SK-N-SH (cell line): ENCODE results near the gene FCRL4. TPM values are rescaled to one million over a fixed set of nuclear protein-coding genes. Genes with fewer than 3 reads are reported as not detected.

Experiments
- CTCF ChIA-PET: fragments of 300-600, 350-600 bp; formaldehyde crosslinking; extraction: SDS; loops from one replicate; lab custom pipeline; 2021; lab: Yijun Ruan, JAX
- POLR2A ChIA-PET: fragments of 350-600 bp; sonication (Branson Sonifier 250); formaldehyde crosslinking; extraction: SDS; loops from one replicate; lab custom pipeline; 2020; ENCODE audit warnings: antibody characterized with exemption, inconsistent platforms; lab: Yijun Ruan, JAX
- DNase-seq: peaks from one replicate; pipeline ENCODE4 v3.0.0; 2012
- H2AFZ ChIP-seq: fragments of 200-600 bp; sonication (generic); 2 replicates; pipeline ENCODE4 v1.8.1; 2016; ENCODE audit warnings: antibody characterized with exemption, mild to moderate bottlenecking, low read depth
- H3F3A ChIP-seq: fragments of 200-600 bp; sonication (generic); replicated peaks from 2 replicates; pipeline ENCODE3; 2016; ENCODE audit warnings: antibody characterized with exemption, mild to moderate bottlenecking; ENCODE audit not compliant: insufficient read depth
- H3K27ac ChIP-seq, 2 experiments: fragments of 200-500 bp in 1 of 2; fragments of 200-600 bp in 1 of 2; sonication (Bioruptor generic) in 1 of 2; sonication (generic), shearing (Covaris generic) in 1 of 2; 2 replicates each; pipeline versions ENCODE4 v1.5.1 to v1.6.1; 2014 to 2016; ENCODE audit warnings: low read depth in 2 of 2, inconsistent platforms in 1 of 2, low read length in 1 of 2, mild to moderate bottlenecking in 1 of 2, mixed read lengths in 1 of 2
- H3K27me3 ChIP-seq: fragments of 200-600 bp; sonication (generic), shearing (Covaris generic); 2 replicates; pipeline ENCODE4 v1.6.1; 2016; ENCODE audit warnings: mixed run types; ENCODE audit not compliant: insufficient read depth
- H3K36me3 ChIP-seq, 2 experiments: fragments of 200-500 bp in 1 of 2; fragments of 200-600 bp in 1 of 2; sonication (Bioruptor generic) in 1 of 2; sonication (generic) in 1 of 2; replicated peaks in 1 of 2; 2 replicates each; pipeline versions ENCODE3 to v1.5.1; 2014 to 2016; ENCODE audit warnings: low read length in 1 of 2, mild to moderate bottlenecking in 1 of 2; ENCODE audit not compliant: insufficient read depth in 2 of 2, control insufficient read depth in 1 of 2
- H3K4me1 ChIP-seq, 2 experiments: fragments of 200-500 bp in 1 of 2; fragments of 200-600 bp in 1 of 2; sonication (Bioruptor generic) in 1 of 2; sonication (generic), shearing (Covaris generic) in 1 of 2; 2 replicates each; pipeline versions ENCODE4 v1.5.1 to v1.6.1; 2014 to 2016; ENCODE audit warnings: low read depth in 1 of 2, low read length in 1 of 2, mixed run types in 1 of 2; ENCODE audit not compliant: insufficient read depth in 2 of 2, control insufficient read depth in 1 of 2
- H3K4me2 ChIP-seq: fragments of 200-600 bp; sonication (generic), shearing (Covaris generic); 2 replicates; pipeline ENCODE4 v1.6.1; 2017; ENCODE audit warnings: mixed run types
- H3K4me3 ChIP-seq, 2 experiments: fragments of 200-500 bp in 1 of 2; fragments of 200-600 bp in 1 of 2; sonication (Bioruptor generic) in 1 of 2; sonication (generic), shearing (Covaris generic) in 1 of 2; 2 replicates each; pipeline versions ENCODE4 v1.5.1 to v1.8.1; 2014 to 2016; ENCODE audit warnings: low read depth in 2 of 2, inconsistent platforms in 1 of 2, low read length in 1 of 2, mild to moderate bottlenecking in 1 of 2, mixed read lengths in 1 of 2, moderate library complexity in 1 of 2
- H3K79me2 ChIP-seq: fragments of 200-600 bp; sonication (generic); 2 replicates; pipeline ENCODE4 v1.8.1; 2017; ENCODE audit warnings: mild to moderate bottlenecking; ENCODE audit not compliant: insufficient read depth
- H3K9ac ChIP-seq: fragments of 200-600 bp; sonication (generic); 2 replicates; pipeline ENCODE4 v1.6.1; 2017; ENCODE audit warnings: mixed run types
- H3K9me2 ChIP-seq: fragments of 200-600 bp; sonication (generic); 2 replicates; pipeline ENCODE4 v1.6.1; 2017; ENCODE audit warnings: mixed run types
- H3K9me3 ChIP-seq: fragments of 200-600 bp; sonication (generic); 2 replicates; pipeline ENCODE4 v1.6.1; 2017; ENCODE audit warnings: mixed run types, mild to moderate bottlenecking, moderate library complexity
- H4K20me1 ChIP-seq: fragments of 200-600 bp; sonication (generic); 2 replicates; pipeline ENCODE4 v1.6.1; 2017; ENCODE audit warnings: mild to moderate bottlenecking, mixed run types; ENCODE audit not compliant: insufficient read depth
- CHD2 ChIP-seq: fragments of 150-350 bp; IDR thresholded peaks from 2 replicates; pipeline ENCODE4 v1.6.1; 2018; ENCODE audit warnings: low read length; ENCODE audit not compliant: partially characterized antibody
- ELF1 ChIP-seq: IDR thresholded peaks from 2 replicates; pipeline ENCODE4 v1.4.0; 2012
- EZH2phosphoT487 ChIP-seq: fragments of 200-600 bp; sonication (generic); IDR thresholded peaks from 2 replicates; pipeline ENCODE4 v1.6.1; 2017; ENCODE audit warnings: low read depth, mixed run types, mild to moderate bottlenecking, antibody characterized with exemption, moderate library complexity, borderline replicate concordance
- FOSL2 ChIP-seq: IDR thresholded peaks from 2 replicates; pipeline ENCODE4 v1.4.0; 2012; ENCODE audit warnings: low read depth, mild to moderate bottlenecking, moderate library complexity, borderline replicate concordance
- GATA2 ChIP-seq: sonication (generic); formaldehyde crosslinking; IDR thresholded peaks from 2 replicates; pipeline ENCODE4 v1.5.0; 2020; ENCODE audit warnings: mild to moderate bottlenecking, missing genetic modification reagents
- IRF3 ChIP-seq: fragments of 150-350 bp; IDR thresholded peaks from 2 replicates; pipeline ENCODE4 v1.6.1; 2016; ENCODE audit warnings: mild to moderate bottlenecking, low read depth, low read length
- JUND ChIP-seq: IDR thresholded peaks from 2 replicates; pipeline ENCODE4 v1.4.0; 2012
- MEF2A ChIP-seq: IDR thresholded peaks from 2 replicates; pipeline ENCODE4 v1.4.0; 2012; ENCODE audit warnings: low read depth, borderline replicate concordance
- MXI1 ChIP-seq: IDR thresholded peaks from 2 replicates; pipeline ENCODE4 v1.6.1; 2012; ENCODE audit warnings: mild to moderate bottlenecking, low read depth, low read length, improper control_type of control experiment
- RCOR1 ChIP-seq: fragments of 150-350 bp; IDR thresholded peaks from 2 replicates; pipeline ENCODE4 v1.6.1; 2017; ENCODE audit warnings: antibody characterized with exemption, low read length
- RFX5 ChIP-seq: IDR thresholded peaks from 2 replicates; pipeline ENCODE4 v1.6.1; 2012; ENCODE audit warnings: mild to moderate bottlenecking, improper control_type of control experiment, low read length
- RXRA ChIP-seq: IDR thresholded peaks from 2 replicates; pipeline ENCODE4 v1.4.0; 2012; ENCODE audit warnings: low read depth, mild to moderate bottlenecking, borderline replicate concordance
- SIN3A ChIP-seq: IDR thresholded peaks from 2 replicates; pipeline ENCODE4 v1.6.1; 2012; ENCODE audit warnings: low read depth, mild to moderate bottlenecking, low read length, moderate library complexity, borderline replicate concordance
- SMC3 ChIP-seq: IDR thresholded peaks from 2 replicates; pipeline ENCODE4 v1.6.1; 2012; ENCODE audit warnings: low read depth, low read length, improper control_type of control experiment
- TAF1 ChIP-seq: IDR thresholded peaks from 2 replicates; pipeline ENCODE4 v1.6.1; 2012; ENCODE audit warnings: low read depth, mild to moderate bottlenecking, low read length, moderate library complexity, borderline replicate concordance
- TCF12 ChIP-seq: IDR thresholded peaks from 2 replicates; pipeline ENCODE4 v1.4.0; 2012
- USF1 ChIP-seq: IDR thresholded peaks from 2 replicates; pipeline ENCODE4 v1.4.0; 2012; ENCODE audit warnings: low read depth, borderline replicate concordance
- WGBS: methylation state at CpG from one replicate; pipeline ENCODE4 v1.1.6; 2017; ENCODE audit warnings: low lambda C conversion rate; 5-methylcytosine and 5-hydroxymethylcytosine counted together
- polyA plus RNA-seq, 3 experiments: library from polyadenylated mRNA; depleted of rRNA; stranded (reverse); fragments of >200 nt; gene quantifications; 2 replicates each; pipeline ENCODE4 v1.2.3, GENCODE V29; 2012
- TF ChIP-seq, protein P1 (sequence below): IDR thresholded peaks from 2 replicates; pipeline ENCODE4 v1.4.0; 2012; ENCODE audit warnings: low read depth, borderline replicate concordance
- TF ChIP-seq, protein P2 (sequence below): IDR thresholded peaks from 2 replicates; pipeline ENCODE4; 2012

The FCRL4 gene
- polyA plus RNA-seq (2012; rRNA removed) = not detected in 2 replicates
- not detected in 2 replicates for polyA plus RNA-seq (2012; cell fraction: cytosol; rRNA removed)
- not detected in 2 replicates for polyA plus RNA-seq (2012; cell fraction: nucleus; rRNA removed)

GRCh38 chr1:157597959-157598667, at the start of gene FCRL4:
Gene FCRL4, minus strand, starts transcription at chr1:157598085. Its CDS starts 141 bp downstream, at chr1:157597944.
- WGBS = 0% methylated on average over 2 of the region's 2 CpGs
- no peak for DNase-seq
- no peak within 1 kb of the TSS for H3K4me2 ChIP-seq
- POLR2A ChIA-PET = no interaction called here
- no peaks in the 10 kb centered on the region for H3K9me3 ChIP-seq
- no peak within 1 kb of the TSS for H3K4me3 ChIP-seq
- CTCF ChIA-PET = interaction anchor here (1.1 to 2.9 kb wide), 2 partner anchors 18 to 393 kb away, joined by 3 to 14 read pairs; no protein-coding TSS in a partner anchor
- no peaks in the 10 kb centered on the region for H3K36me3 ChIP-seq
- no peaks in the 10 kb centered on the region for H3F3A ChIP-seq
- H3K9me2 ChIP-seq = no peaks in the 10 kb centered on the region
- no peak within 1 kb of the TSS for H3K9ac ChIP-seq
- H2AFZ ChIP-seq = no peak within 1 kb of the TSS
- H4K20me1 ChIP-seq = no peaks in the 10 kb centered on the region
- H3K4me1 ChIP-seq = no peaks in the 10 kb centered on the region
- TF ChIP-seq FOSL2 = no peak
- no peak for TF ChIP-seq RXRA
- no peak for TF ChIP-seq ELF1
- TF ChIP-seq RCOR1 = no peak
- TF ChIP-seq TAF1 = no peak
- no peak for TF ChIP-seq EZH2phosphoT487
- TF ChIP-seq MEF2A = no peak
- no peak for TF ChIP-seq IRF3
- TF ChIP-seq TCF12 = no peak
- TF ChIP-seq JUND = no peak
- no peak for TF ChIP-seq RFX5
- TF ChIP-seq SIN3A = no peak
- TF ChIP-seq, protein P1, sequence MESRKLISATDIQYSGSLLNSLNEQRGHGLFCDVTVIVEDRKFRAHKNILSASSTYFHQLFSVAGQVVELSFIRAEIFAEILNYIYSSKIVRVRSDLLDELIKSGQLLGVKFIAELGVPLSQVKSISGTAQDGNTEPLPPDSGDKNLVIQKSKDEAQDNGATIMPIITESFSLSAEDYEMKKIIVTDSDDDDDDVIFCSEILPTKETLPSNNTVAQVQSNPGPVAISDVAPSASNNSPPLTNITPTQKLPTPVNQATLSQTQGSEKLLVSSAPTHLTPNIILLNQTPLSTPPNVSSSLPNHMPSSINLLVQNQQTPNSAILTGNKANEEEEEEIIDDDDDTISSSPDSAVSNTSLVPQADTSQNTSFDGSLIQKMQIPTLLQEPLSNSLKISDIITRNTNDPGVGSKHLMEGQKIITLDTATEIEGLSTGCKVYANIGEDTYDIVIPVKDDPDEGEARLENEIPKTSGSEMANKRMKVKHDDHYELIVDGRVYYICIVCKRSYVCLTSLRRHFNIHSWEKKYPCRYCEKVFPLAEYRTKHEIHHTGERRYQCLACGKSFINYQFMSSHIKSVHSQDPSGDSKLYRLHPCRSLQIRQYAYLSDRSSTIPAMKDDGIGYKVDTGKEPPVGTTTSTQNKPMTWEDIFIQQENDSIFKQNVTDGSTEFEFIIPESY = no peak
- TF ChIP-seq CHD2 = no peak
- TF ChIP-seq, protein P2, sequence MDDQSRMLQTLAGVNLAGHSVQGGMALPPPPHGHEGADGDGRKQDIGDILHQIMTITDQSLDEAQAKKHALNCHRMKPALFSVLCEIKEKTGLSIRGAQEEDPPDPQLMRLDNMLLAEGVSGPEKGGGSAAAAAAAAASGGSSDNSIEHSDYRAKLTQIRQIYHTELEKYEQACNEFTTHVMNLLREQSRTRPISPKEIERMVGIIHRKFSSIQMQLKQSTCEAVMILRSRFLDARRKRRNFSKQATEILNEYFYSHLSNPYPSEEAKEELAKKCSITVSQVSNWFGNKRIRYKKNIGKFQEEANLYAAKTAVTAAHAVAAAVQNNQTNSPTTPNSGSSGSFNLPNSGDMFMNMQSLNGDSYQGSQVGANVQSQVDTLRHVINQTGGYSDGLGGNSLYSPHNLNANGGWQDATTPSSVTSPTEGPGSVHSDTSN = no peak
- TF ChIP-seq MXI1 = no peak
- TF ChIP-seq SMC3 = no peak
- TF ChIP-seq USF1 = no peak
- no peak for TF ChIP-seq GATA2 (CRISPR knock-in tag)
- TF ChIP-seq, all 33 proteins: peak for 0
- Histone ChIP-seq H3K27me3 (no peaks in the 10 kb centered on the region; the same call in 1 of the 2 replicates), H3K27ac (no peak within 1 kb of the TSS), H3K79me2 (no peaks in the 10 kb centered on the region)
